GOT3 (cell line): Measurements from ENCODE around the gene DCLRE1C.
"Not testable (repeated sequence)": the region's sequence is repeated elsewhere in the genome, so short reads cannot be mapped to it uniquely, and the experiment has no call there.

ENCODE experiments used
- DNase-seq: peaks from one replicate; lab custom pipeline; 2025; ENCODE audit warnings: mixed read lengths; lab: John Stamatoyannopoulos, UW

The DCLRE1C gene

GRCh38 chr10:14880229-14880628, 73.7 kb downstream of the DCLRE1C start:
- no peak for DNase-seq

- no peak for DNase-seq
These were observed 74.0 kb downstream of the DCLRE1C start for GRCh38 chr10:14879928-14880193.

- DNase-seq, result no peak
These were observed 74.6 kb downstream of the DCLRE1C start for GRCh38 chr10:14879124-14879927.

- peak; percentile 88 for DNase-seq
These were observed 75.4 kb downstream of the DCLRE1C start, which contains the start of gene SUV39H2 for GRCh38 chr10:14878266-14879123. Gene SUV39H2 (plus strand): TSS chr10:14878866. CDS start chr10:14878889, 23 bp downstream.

- no peak for DNase-seq
These were observed 77.1 kb downstream of the DCLRE1C start for GRCh38 chr10:14876764-14877163.

- DNase-seq, result no peak
These were observed 78.0 kb downstream of the DCLRE1C start for GRCh38 chr10:14875941-14876340.

GRCh38 chr10:14873090-14873760, 80.7 kb downstream of the DCLRE1C start:
- no peak for DNase-seq

- not testable (repeated sequence) for DNase-seq
These were observed 89.0 kb downstream of the DCLRE1C start for GRCh38 chr10:14864871-14865270.

- not testable (repeated sequence) for DNase-seq
These were observed 89.4 kb downstream of the DCLRE1C start for GRCh38 chr10:14864466-14864865.

GRCh38 chr10:14860791-14861190, 93.1 kb downstream of the DCLRE1C start:
- no peak for DNase-seq

GRCh38 chr10:14859775-14860174, 94.1 kb downstream of the DCLRE1C start:
- DNase-seq, result no peak

GRCh38 chr10:14859043-14859442, 94.9 kb downstream of the DCLRE1C start:
- DNase-seq, result no peak

GRCh38 chr10:14858338-14858960, 95.4 kb downstream of the DCLRE1C start:
- no peak for DNase-seq

- DNase-seq, result no peak
These were observed 98.4 kb downstream of the DCLRE1C start for GRCh38 chr10:14855453-14855852.

GRCh38 chr10:14852236-14852635, 101.7 kb downstream of the DCLRE1C start:
- DNase-seq, result no peak
